ENCODE data around the gene CUL5. TPM values are rescaled to one million over a fixed set of nuclear protein-coding genes. Genes with fewer than 3 reads are reported as not detected.

CUL5 gene
- total and polyA plus RNA-seq, 2 of the 8 experiments (the other 6 are each of a cell fraction or from before 2014, with no cell fraction given): 4.9 to 31.8 TPM

- ChIA-PET CTCF (ENCODE audit: partially characterized antibody) (interaction anchor here (0.7 to 2.7 kb wide), 6 partner anchors 9 to 100 kb away, joined by 3 to 11 read pairs (median 4); no protein-coding TSS in a partner anchor), POLR2A (ENCODE audit: partially characterized antibody) (interaction anchor here (0.6 kb wide), 1 partner anchor 18 kb away, joined by 4 read pairs; no protein-coding TSS in a partner anchor)
- H2AFZ ChIP-seq (ENCODE audit: low read length): no peak overlapping the region
- H3K36me3 ChIP-seq (ENCODE audit: control insufficient read depth in 2 of 4, insufficient read depth in 4 of 4, low read length in 3 of 4): peaks cover 0 to 32% (median 4%) of the 10 kb centered on the region in 4 experiments; a peak in 5 of 8 replicates
- H2BK12ac ChIP-seq (ENCODE audit: low read depth, low read length): no peak overlapping the region
- H3K27ac ChIP-seq (ENCODE audit: low read depth, low read length): no peak overlapping the region
- H2AK5ac ChIP-seq (ENCODE audit: low read depth, low read length): no peak overlapping the region
- no peaks in the 10 kb centered on the region for H3K79me2 ChIP-seq (ENCODE audit: control insufficient read depth in 1 of 2, insufficient read depth in 2 of 2, low read length in 2 of 2)
- H3K23ac ChIP-seq (ENCODE audit: insufficient read length): no peak overlapping the region
- no peak overlapping the region for H4K8ac ChIP-seq (ENCODE audit: extremely low read depth, insufficient read depth, low read length)
- H3K9me3 ChIP-seq (ENCODE audit: insufficient read depth in 2 of 2, low read depth in 1 of 2, low read length in 1 of 2): no peaks in the 10 kb centered on the region
- no peak overlapping the region for H2BK120ac ChIP-seq (replicated peaks; ENCODE audit: low read depth, low read length)
- no peak overlapping the region for H3K18ac ChIP-seq (ENCODE audit: extremely low read depth, low read length)
- TF ChIP-seq SIN3A (conservative IDR thresholded peaks at IDR 0.05 in 1 of 2, IDR thresholded peaks at IDR 0.05 in 1 of 2; ENCODE audit: low read depth in 1 of 2, low read length in 2 of 2): no peak
- no peak for TF ChIP-seq EGR1 (IDR thresholded peaks at IDR 0.05; ENCODE audit: borderline replicate concordance, low read depth, low read length)
- TF ChIP-seq TAF1 (IDR thresholded peaks at IDR 0.05; ENCODE audit: low read depth, low read length): no peak
- TF ChIP-seq EZH2 (IDR thresholded peaks at IDR 0.05; ENCODE audit: low read depth, low read length, severe bottlenecking): no peak
- TF ChIP-seq HDAC2 (IDR thresholded peaks at IDR 0.05; ENCODE audit: borderline replicate concordance in 1 of 2, low read depth in 2 of 2, low read length in 2 of 2): no peak
- no peak overlapping the region for H2BK20ac ChIP-seq (ENCODE audit: low read length)
- no peak overlapping the region for H3K4ac ChIP-seq (replicated peaks; ENCODE audit: insufficient read length, low read depth, low read length)
- no peaks in the 10 kb centered on the region for H3K4me1 ChIP-seq (replicated peaks in 1 of 4; ENCODE audit: control insufficient read depth in 3 of 4, insufficient read depth in 4 of 4, low read length in 3 of 4)
- H2BK5ac ChIP-seq (ENCODE audit: low read depth, low read length): no peak overlapping the region
- H3K79me1 ChIP-seq (ENCODE audit: low read depth, low read length): no peaks in the 10 kb centered on the region
- WGBS, 2 experiments (ENCODE audit: extremely low coverage in 1 of 2, insufficient coverage in 1 of 2, insufficient read length in 1 of 2, insufficient replicate concordance in 2 of 2, low coverage in 1 of 2, low lambda C conversion rate in 2 of 2, missing lambda C conversion rate in 1 of 2): 88% methylated on average over 1 of the region's 1 CpG; no CpG with 5 or more reads in 1 of the 2 experiments
- no peak overlapping the region for H2BK15ac ChIP-seq (ENCODE audit: low read length)
- no peaks in the 10 kb centered on the region for H4K20me1 ChIP-seq (replicated peaks in 1 of 2; ENCODE audit: control insufficient read depth in 1 of 2, insufficient read depth in 2 of 2, low read length in 2 of 2)
- H3K4me2 ChIP-seq (ENCODE audit: insufficient read depth in 1 of 2, low read depth in 2 of 2, low read length in 2 of 2): no peak overlapping the region
- H4K91ac ChIP-seq (replicated peaks; ENCODE audit: insufficient read length, low read length): no peak overlapping the region
- H3K56ac ChIP-seq (replicated peaks; ENCODE audit: insufficient read length, low read depth, low read length): no peak overlapping the region
- no peak overlapping the region for H4K5ac ChIP-seq (ENCODE audit: insufficient read length, low read depth, low read length)
- no peaks in the 10 kb centered on the region for H3K27me3 ChIP-seq (replicated peaks in 1 of 4; ENCODE audit: control insufficient read depth in 3 of 4, extremely low read depth in 1 of 4, insufficient read depth in 3 of 4, low read length in 3 of 4)
- no peaks in the 10 kb centered on the region for H3K23me2 ChIP-seq (ENCODE audit: low read depth, low read length)
- FAIRE-seq (no peak), DNase-seq (ENCODE audit: low read depth in 1 of 2, low spot score in 2 of 2) (no peak)
- no peak overlapping the region for H3K4me3 ChIP-seq (ENCODE audit: extremely low read depth in 1 of 4, insufficient read depth in 2 of 4, low read depth in 3 of 4, low read length in 4 of 4)
- no peak overlapping the region for H3K9ac ChIP-seq (replicated peaks in 1 of 4; ENCODE audit: extremely low read depth in 1 of 4, low read depth in 3 of 4, low read length in 3 of 4)
- H3K14ac ChIP-seq (ENCODE audit: insufficient read length): no peak overlapping the region
Observed at GRCh38 chr11:108101090-108101775, 92.5 kb downstream of the CUL5 start.
